Measurements from ENCODE around the gene SAFB2. TPM values are rescaled to one million over a fixed set of nuclear protein-coding genes. Genes with fewer than 3 reads are reported as not detected.

The SAFB2 gene
- 18.5 and 22.4 TPM in 2 replicates for total RNA-seq (2014; rRNA removed; shearing (Covaris generic))

GRCh38 chr19:5622465-5623396, at the start of gene SAFB2, which contains the start of gene SAFB:
Gene SAFB2 (minus strand): TSS chr19:5622776. CDS start chr19:5622715, 61 bp downstream.
Gene SAFB (plus strand): TSS chr19:5623083. CDS start chr19:5623206, 123 bp downstream.
- peak; percentile 98 for DNase-seq (ENCODE audit: low spot score)

- no peak for DNase-seq (ENCODE audit: low spot score)
These were observed 49.0 kb upstream of the SAFB2 start for GRCh38 chr19:5671600-5671999.

GRCh38 chr19:5669212-5669611, 46.6 kb upstream of the SAFB2 start:
- no peak for DNase-seq (ENCODE audit: low spot score)

GRCh38 chr19:5667751-5668271, 45.2 kb upstream of the SAFB2 start:
- DNase-seq (ENCODE audit: low spot score), result no peak

- DNase-seq (ENCODE audit: low spot score), result no peak
These were observed 44.5 kb upstream of the SAFB2 start for GRCh38 chr19:5666921-5667610.

GRCh38 chr19:5665781-5666513, 43.4 kb upstream of the SAFB2 start:
- DNase-seq (ENCODE audit: low spot score), result peak; percentile 69

GRCh38 chr19:5664515-5664914, 41.9 kb upstream of the SAFB2 start:
- no peak for DNase-seq (ENCODE audit: low spot score)

GRCh38 chr19:5663904-5664303, 41.3 kb upstream of the SAFB2 start:
- DNase-seq (ENCODE audit: low spot score), result no peak

GRCh38 chr19:5661483-5661882, 38.9 kb upstream of the SAFB2 start:
- DNase-seq (ENCODE audit: low spot score), result no peak

- DNase-seq (ENCODE audit: low spot score), result no peak
These were observed 32.8 kb upstream of the SAFB2 start for GRCh38 chr19:5655412-5655811.

- no peak for DNase-seq (ENCODE audit: low spot score)
These were observed 32.4 kb upstream of the SAFB2 start for GRCh38 chr19:5654931-5655330.

- no peak for DNase-seq (ENCODE audit: low spot score)
These were observed 29.7 kb upstream of the SAFB2 start for GRCh38 chr19:5652261-5652660.

GRCh38 chr19:5651361-5651760, 28.8 kb upstream of the SAFB2 start:
- no peak for DNase-seq (ENCODE audit: low spot score)

- DNase-seq (ENCODE audit: low spot score), result no peak
These were observed 25.9 kb upstream of the SAFB2 start for GRCh38 chr19:5648464-5648863.

- no peak for DNase-seq (ENCODE audit: low spot score)
These were observed 24.1 kb upstream of the SAFB2 start for GRCh38 chr19:5646703-5647102.

GRCh38 chr19:5645409-5645808, 22.8 kb upstream of the SAFB2 start:
- no peak for DNase-seq (ENCODE audit: low spot score)

GRCh38 chr19:5644037-5644436, 21.5 kb upstream of the SAFB2 start:
- no peak for DNase-seq (ENCODE audit: low spot score)

- DNase-seq (ENCODE audit: low spot score), result no peak
These were observed 20.5 kb upstream of the SAFB2 start for GRCh38 chr19:5643060-5643459.

GRCh38 chr19:5642204-5642603, 19.6 kb upstream of the SAFB2 start:
- DNase-seq (ENCODE audit: low spot score), result no peak

GRCh38 chr19:5641171-5641570, 18.6 kb upstream of the SAFB2 start:
- no peak for DNase-seq (ENCODE audit: low spot score)

GRCh38 chr19:5637971-5638370, 15.4 kb upstream of the SAFB2 start:
- no peak for DNase-seq (ENCODE audit: low spot score)

- DNase-seq (ENCODE audit: low spot score), result no peak
These were observed 12.9 kb upstream of the SAFB2 start for GRCh38 chr19:5635427-5635826.

Measured in A172 (cell line).